ENCODE results near the gene NTMT1.

NTMT1 gene

GRCh38 chr9:129647635-129648034, 21.7 kb downstream of the NTMT1 start:
- Histone ChIP-seq H3K9ac (no peak overlapping the region), H4K20me1 (ENCODE audit: insufficient read depth) (no peaks in the 10 kb centered on the region), H3K4me1 (ENCODE audit: low read depth, poor library complexity, severe bottlenecking) (no peaks in the 10 kb centered on the region)

GRCh38 chr9:129648092-129648763, 22.3 kb downstream of the NTMT1 start:
- Histone ChIP-seq H4K20me1 (ENCODE audit: insufficient read depth) (no peaks in the 10 kb centered on the region), H3K27me3 (ENCODE audit: insufficient read depth, low read depth) (peaks cover 57% of the 10 kb centered on the region), H3K27ac (no peak overlapping the region), H3K36me3 (ENCODE audit: insufficient read depth) (no peaks in the 10 kb centered on the region), H3K4me1 (ENCODE audit: low read depth, poor library complexity, severe bottlenecking) (no peaks in the 10 kb centered on the region), H2AFZ (ENCODE audit: low read depth) (no peak overlapping the region), H3K79me2 (ENCODE audit: insufficient read depth, low read depth) (no peaks in the 10 kb centered on the region), H3K4me2 (no peak overlapping the region), H3K4me3 (IDR thresholded peaks at IDR 0.05; ENCODE audit: insufficient read depth, low read depth, low read length) (no peak overlapping the region), H3K9ac (no peak overlapping the region)
- TF ChIP-seq CTCF (conservative IDR thresholded peaks at IDR 0.05; ENCODE audit: low read depth, low read length), result no peak

More at GRCh38 chr9:129647635-129648034, 21.7 kb downstream of the NTMT1 start:
- H3K36me3 ChIP-seq (ENCODE audit: insufficient read depth), result no peaks in the 10 kb centered on the region
- no peak for TF ChIP-seq CTCF (conservative IDR thresholded peaks at IDR 0.05; ENCODE audit: low read depth, low read length)
- no peak overlapping the region for H2AFZ ChIP-seq (ENCODE audit: low read depth)
- peaks cover 52% of the 10 kb centered on the region for H3K27me3 ChIP-seq (ENCODE audit: insufficient read depth, low read depth)
- H3K4me3 ChIP-seq (IDR thresholded peaks at IDR 0.05; ENCODE audit: insufficient read depth, low read depth, low read length), result no peak overlapping the region
- no peaks in the 10 kb centered on the region for H3K79me2 ChIP-seq (ENCODE audit: insufficient read depth, low read depth)
- H3K4me2 ChIP-seq, result no peak overlapping the region
- H3K27ac ChIP-seq, result no peak overlapping the region

GRCh38 chr9:129648764-129649115, 22.8 kb downstream of the NTMT1 start:
- Histone ChIP-seq H3K79me2 (ENCODE audit: insufficient read depth, low read depth) (no peaks in the 10 kb centered on the region), H3K4me2 (no peak overlapping the region), H3K27ac (no peak overlapping the region), H4K20me1 (ENCODE audit: insufficient read depth) (no peaks in the 10 kb centered on the region), H3K36me3 (ENCODE audit: insufficient read depth) (no peaks in the 10 kb centered on the region), H3K27me3 (ENCODE audit: insufficient read depth, low read depth) (peaks cover 61% of the 10 kb centered on the region), H3K9ac (no peak overlapping the region), H2AFZ (ENCODE audit: low read depth) (no peak overlapping the region), H3K4me1 (ENCODE audit: low read depth, poor library complexity, severe bottlenecking) (no peaks in the 10 kb centered on the region), H3K4me3 (IDR thresholded peaks at IDR 0.05; ENCODE audit: insufficient read depth, low read depth, low read length) (no peak overlapping the region)
- TF ChIP-seq CTCF (conservative IDR thresholded peaks at IDR 0.05; ENCODE audit: low read depth, low read length), result no peak

- no peak overlapping the region for H2AFZ ChIP-seq (ENCODE audit: low read depth)
- no peak overlapping the region for H3K27ac ChIP-seq
- H3K79me2 ChIP-seq (ENCODE audit: insufficient read depth, low read depth), result no peaks in the 10 kb centered on the region
- H3K4me3 ChIP-seq (IDR thresholded peaks at IDR 0.05; ENCODE audit: insufficient read depth, low read depth, low read length), result no peak overlapping the region
- H3K4me1 ChIP-seq (ENCODE audit: low read depth, poor library complexity, severe bottlenecking), result no peaks in the 10 kb centered on the region
- no peak overlapping the region for H3K9ac ChIP-seq
- no peak for TF ChIP-seq CTCF (conservative IDR thresholded peaks at IDR 0.05; ENCODE audit: low read depth, low read length)
- H3K27me3 ChIP-seq (ENCODE audit: insufficient read depth, low read depth), result peaks cover 68% of the 10 kb centered on the region
- no peaks in the 10 kb centered on the region for H3K36me3 ChIP-seq (ENCODE audit: insufficient read depth)
- no peak overlapping the region for H3K4me2 ChIP-seq
- no peaks in the 10 kb centered on the region for H4K20me1 ChIP-seq (ENCODE audit: insufficient read depth)
These were observed 24.0 kb downstream of the NTMT1 start for GRCh38 chr9:129649726-129650679.
